GM23338 (cell line): ENCODE data around the gene FBXW2. TPM values are rescaled to one million over a fixed set of nuclear protein-coding genes. Genes with fewer than 3 reads are reported as not detected.

Source experiments
- ATAC-seq: fragments of 200-7000 bp; cut with Tn5 transposase; 3 replicates; pipeline ENCODE4 v1.9.1; 2020
- DNase-seq: peaks from one replicate; pipeline ENCODE4 v3.0.0-alpha.2; 2015; ENCODE audit warnings: low spot score
- H2AFZ ChIP-seq: fragments of 200-600 bp; sonication (generic); 2 replicates; pipeline ENCODE4 v1.8.0; 2016; ENCODE audit warnings: antibody characterized with exemption, mild to moderate bottlenecking, moderate library complexity
- H3F3A ChIP-seq: fragments of 200-600 bp; sonication (generic); replicated peaks from 2 replicates; pipeline ENCODE4 v1.8.0; 2017; ENCODE audit warnings: antibody characterized with exemption, mixed run types, low read depth
- H3K27ac ChIP-seq: fragments of 200-600 bp; sonication (generic); 2 replicates; pipeline ENCODE4 v1.6.1; 2016; ENCODE audit warnings: low read depth
- H3K27me3 ChIP-seq: fragments of 200-600 bp; sonication (generic); 2 replicates; pipeline ENCODE4 v1.8.0; 2016; ENCODE audit warnings: mild to moderate bottlenecking, mixed run types, moderate library complexity; ENCODE audit not compliant: insufficient read depth
- H3K36me3 ChIP-seq: fragments of 200-600 bp; sonication (generic); 2 replicates; pipeline ENCODE4 v1.8.0; 2016; ENCODE audit warnings: mild to moderate bottlenecking; ENCODE audit not compliant: insufficient read depth
- H3K4me1 ChIP-seq: fragments of 200-600 bp; sonication (generic); 2 replicates; pipeline ENCODE4 v1.8.0; 2016; ENCODE audit warnings: mild to moderate bottlenecking, moderate library complexity; ENCODE audit not compliant: insufficient read depth
- H3K4me2 ChIP-seq: fragments of 200-600 bp; sonication (generic); 2 replicates; pipeline ENCODE4 v1.7.1; 2017; ENCODE audit warnings: mixed run types
- H3K4me3 ChIP-seq: fragments of 200-600 bp; sonication (generic); 2 replicates; pipeline ENCODE4 v1.6.1; 2016; ENCODE audit warnings: mixed run types
- H3K79me2 ChIP-seq: fragments of 200-600 bp; sonication (generic); replicated peaks from 2 replicates; pipeline ENCODE4 v1.8.0; 2017; ENCODE audit warnings: mild to moderate bottlenecking; ENCODE audit not compliant: insufficient read depth
- H3K9me2 ChIP-seq: fragments of 200-600 bp; sonication (generic); 2 replicates; pipeline ENCODE4 v1.8.0; 2017; ENCODE audit not compliant: insufficient read depth
- H4K20me1 ChIP-seq: fragments of 200-600 bp; sonication (generic); replicated peaks from 2 replicates; pipeline ENCODE4 v1.8.0; 2017; ENCODE audit warnings: mild to moderate bottlenecking; ENCODE audit not compliant: insufficient read depth
- H3K27ac Mint-ChIP-seq: 2 replicates; pipeline ENCODE4 v1.8.0; 2020; ENCODE audit warnings: inconsistent platforms, mild to moderate bottlenecking, moderate library complexity, mixed read lengths
- H3K27me3 Mint-ChIP-seq: 3 replicates; pipeline ENCODE4 v1.8.0; 2022; ENCODE audit warnings: low read depth, mild to moderate bottlenecking, moderate library complexity, mixed read lengths, inconsistent platforms; ENCODE audit not compliant: insufficient read depth, poor library complexity
- H3K36me3 Mint-ChIP-seq: 3 replicates; pipeline ENCODE4 v1.8.0; 2021; ENCODE audit warnings: low read depth, mild to moderate bottlenecking, inconsistent platforms, moderate library complexity, mixed read lengths
- H3K4me1 Mint-ChIP-seq: 3 replicates; pipeline ENCODE4 v1.8.0; 2020; ENCODE audit warnings: mild to moderate bottlenecking, inconsistent platforms, mixed read lengths
- H3K4me3 Mint-ChIP-seq: 3 replicates; pipeline ENCODE4 v1.8.0; 2021; ENCODE audit warnings: moderate library complexity, mild to moderate bottlenecking, inconsistent platforms, mixed read lengths
- H3K9me3 Mint-ChIP-seq: 3 replicates; pipeline ENCODE4 v1.8.0; 2020; ENCODE audit warnings: moderate library complexity, mild to moderate bottlenecking, inconsistent platforms, mixed read lengths
- CREB1 ChIP-seq: fragments of 250-450 bp; sonication (Bioruptor Pico); IDR thresholded peaks from 2 replicates; pipeline ENCODE4 v1.5.0; 2020; ENCODE audit warnings: low read depth, mild to moderate bottlenecking, moderate library complexity
- EZH2 ChIP-seq: fragments of 200-600 bp; sonication (generic); IDR thresholded peaks from one replicate; pipeline ENCODE4 v1.8.0; 2017; ENCODE audit warnings: antibody characterized with exemption, mild to moderate bottlenecking, low read depth; ENCODE audit not compliant: unreplicated experiment
- EZH2phosphoT487 ChIP-seq: fragments of 200-600 bp; sonication (generic); IDR thresholded peaks from one replicate; pipeline ENCODE4 v1.8.1; 2018; ENCODE audit warnings: antibody characterized with exemption; ENCODE audit not compliant: unreplicated experiment
- POLR2AphosphoS5 ChIP-seq: IDR thresholded peaks from 2 replicates; pipeline ENCODE4 v1.6.1; 2016; ENCODE audit warnings: antibody characterized with exemption, low read depth
- ZNF114 ChIP-seq: fragments of 250-450 bp; sonication (Bioruptor Pico); IDR thresholded peaks from 2 replicates; pipeline ENCODE4 v1.5.0; 2020; ENCODE audit warnings: mild to moderate bottlenecking, moderate library complexity
- polyA plus RNA-seq: library from polyadenylated mRNA; unstranded; fragments of >200 nt; fragmentation: Nextera tagmentation; extraction: Ambion mirVana; gene quantifications from 2 replicates; pipeline ENCODE4 v1.2.1, GENCODE V29; 2016
- total RNA-seq: library from RNA; depleted of rRNA; stranded (reverse); fragments of >200 nt; shearing (Covaris generic); gene quantifications from 2 replicates; pipeline ENCODE4 v1.2.3, GENCODE V29; 2014
- TF ChIP-seq, protein P1 (sequence below): fragments of 250-450 bp; sonication (Bioruptor Pico); IDR thresholded peaks from 2 replicates; pipeline ENCODE4 v1.5.0; 2020; ENCODE audit warnings: mild to moderate bottlenecking, moderate library complexity
- TF ChIP-seq, protein P2 (sequence below), 2 experiments: fragments of 200-600 bp in 1 of 2; sonication (generic) in 1 of 2; conservative IDR thresholded peaks; 2 replicates each; pipeline versions ENCODE4 v1.5.1 to v1.6.1; 2016 to 2017; ENCODE audit warnings: antibody characterized with exemption in 2 of 2, low read depth in 2 of 2, mild to moderate bottlenecking in 2 of 2, moderate library complexity in 1 of 2

Gene FBXW2
- total and polyA plus RNA-seq, 2 experiments from 2014 or later: 10.0 to 55.2 TPM

DNA sequence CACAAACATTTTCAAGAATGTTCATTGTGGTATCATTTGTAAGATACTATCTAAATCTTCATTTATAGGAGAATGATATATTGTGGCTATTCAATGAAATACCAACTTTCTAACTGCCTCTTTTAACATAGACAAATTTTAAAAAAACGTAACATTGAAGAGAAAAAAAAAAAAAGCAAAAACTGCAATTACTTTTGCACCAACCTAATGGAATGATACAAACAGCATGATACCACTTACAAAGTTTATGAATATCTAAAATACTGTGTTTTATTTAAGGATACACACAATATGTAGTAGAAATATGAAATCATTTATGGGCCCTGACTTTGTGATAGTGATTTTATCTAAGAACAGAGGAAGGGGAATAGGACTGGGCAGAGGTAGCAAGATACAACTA is 25.4 kb upstream of the FBXW2 start (continued):
- TF ChIP-seq, protein P1, sequence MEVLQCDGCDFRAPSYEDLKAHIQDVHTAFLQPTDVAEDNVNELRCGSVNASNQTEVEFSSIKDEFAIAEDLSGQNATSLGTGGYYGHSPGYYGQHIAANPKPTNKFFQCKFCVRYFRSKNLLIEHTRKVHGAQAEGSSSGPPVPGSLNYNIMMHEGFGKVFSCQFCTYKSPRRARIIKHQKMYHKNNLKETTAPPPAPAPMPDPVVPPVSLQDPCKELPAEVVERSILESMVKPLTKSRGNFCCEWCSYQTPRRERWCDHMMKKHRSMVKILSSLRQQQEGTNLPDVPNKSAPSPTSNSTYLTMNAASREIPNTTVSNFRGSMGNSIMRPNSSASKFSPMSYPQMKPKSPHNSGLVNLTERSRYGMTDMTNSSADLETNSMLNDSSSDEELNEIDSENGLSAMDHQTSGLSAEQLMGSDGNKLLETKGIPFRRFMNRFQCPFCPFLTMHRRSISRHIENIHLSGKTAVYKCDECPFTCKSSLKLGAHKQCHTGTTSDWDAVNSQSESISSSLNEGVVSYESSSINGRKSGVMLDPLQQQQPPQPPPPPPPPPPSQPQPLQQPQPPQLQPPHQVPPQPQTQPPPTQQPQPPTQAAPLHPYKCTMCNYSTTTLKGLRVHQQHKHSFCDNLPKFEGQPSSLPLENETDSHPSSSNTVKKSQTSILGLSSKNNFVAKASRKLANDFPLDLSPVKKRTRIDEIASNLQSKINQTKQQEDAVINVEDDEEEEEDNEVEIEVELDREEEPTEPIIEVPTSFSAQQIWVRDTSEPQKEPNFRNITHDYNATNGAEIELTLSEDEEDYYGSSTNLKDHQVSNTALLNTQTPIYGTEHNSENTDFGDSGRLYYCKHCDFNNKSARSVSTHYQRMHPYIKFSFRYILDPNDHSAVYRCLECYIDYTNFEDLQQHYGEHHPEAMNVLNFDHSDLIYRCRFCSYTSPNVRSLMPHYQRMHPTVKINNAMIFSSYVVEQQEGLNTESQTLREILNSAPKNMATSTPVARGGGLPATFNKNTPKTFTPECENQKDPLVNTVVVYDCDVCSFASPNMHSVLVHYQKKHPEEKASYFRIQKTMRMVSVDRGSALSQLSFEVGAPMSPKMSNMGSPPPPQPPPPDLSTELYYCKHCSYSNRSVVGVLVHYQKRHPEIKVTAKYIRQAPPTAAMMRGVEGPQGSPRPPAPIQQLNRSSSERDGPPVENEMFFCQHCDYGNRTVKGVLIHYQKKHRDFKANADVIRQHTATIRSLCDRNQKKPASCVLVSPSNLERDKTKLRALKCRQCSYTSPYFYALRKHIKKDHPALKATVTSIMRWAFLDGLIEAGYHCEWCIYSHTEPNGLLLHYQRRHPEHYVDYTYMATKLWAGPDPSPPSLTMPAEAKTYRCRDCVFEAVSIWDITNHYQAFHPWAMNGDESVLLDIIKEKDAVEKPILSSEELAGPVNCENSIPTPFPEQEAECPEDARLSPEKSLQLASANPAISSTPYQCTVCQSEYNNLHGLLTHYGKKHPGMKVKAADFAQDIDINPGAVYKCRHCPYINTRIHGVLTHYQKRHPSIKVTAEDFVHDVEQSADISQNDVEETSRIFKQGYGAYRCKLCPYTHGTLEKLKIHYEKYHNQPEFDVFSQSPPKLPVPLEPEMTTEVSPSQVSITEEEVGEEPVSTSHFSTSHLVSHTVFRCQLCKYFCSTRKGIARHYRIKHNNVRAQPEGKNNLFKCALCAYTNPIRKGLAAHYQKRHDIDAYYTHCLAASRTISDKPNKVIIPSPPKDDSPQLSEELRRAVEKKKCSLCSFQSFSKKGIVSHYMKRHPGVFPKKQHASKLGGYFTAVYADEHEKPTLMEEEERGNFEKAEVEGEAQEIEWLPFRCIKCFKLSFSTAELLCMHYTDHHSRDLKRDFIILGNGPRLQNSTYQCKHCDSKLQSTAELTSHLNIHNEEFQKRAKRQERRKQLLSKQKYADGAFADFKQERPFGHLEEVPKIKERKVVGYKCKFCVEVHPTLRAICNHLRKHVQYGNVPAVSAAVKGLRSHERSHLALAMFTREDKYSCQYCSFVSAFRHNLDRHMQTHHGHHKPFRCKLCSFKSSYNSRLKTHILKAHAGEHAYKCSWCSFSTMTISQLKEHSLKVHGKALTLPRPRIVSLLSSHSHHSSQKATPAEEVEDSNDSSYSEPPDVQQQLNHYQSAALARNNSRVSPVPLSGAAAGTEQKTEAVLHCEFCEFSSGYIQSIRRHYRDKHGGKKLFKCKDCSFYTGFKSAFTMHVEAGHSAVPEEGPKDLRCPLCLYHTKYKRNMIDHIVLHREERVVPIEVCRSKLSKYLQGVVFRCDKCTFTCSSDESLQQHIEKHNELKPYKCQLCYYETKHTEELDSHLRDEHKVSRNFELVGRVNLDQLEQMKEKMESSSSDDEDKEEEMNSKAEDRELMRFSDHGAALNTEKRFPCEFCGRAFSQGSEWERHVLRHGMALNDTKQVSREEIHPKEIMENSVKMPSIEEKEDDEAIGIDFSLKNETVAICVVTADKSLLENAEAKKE (CRISPR knock-in tag): no peak

DNA sequence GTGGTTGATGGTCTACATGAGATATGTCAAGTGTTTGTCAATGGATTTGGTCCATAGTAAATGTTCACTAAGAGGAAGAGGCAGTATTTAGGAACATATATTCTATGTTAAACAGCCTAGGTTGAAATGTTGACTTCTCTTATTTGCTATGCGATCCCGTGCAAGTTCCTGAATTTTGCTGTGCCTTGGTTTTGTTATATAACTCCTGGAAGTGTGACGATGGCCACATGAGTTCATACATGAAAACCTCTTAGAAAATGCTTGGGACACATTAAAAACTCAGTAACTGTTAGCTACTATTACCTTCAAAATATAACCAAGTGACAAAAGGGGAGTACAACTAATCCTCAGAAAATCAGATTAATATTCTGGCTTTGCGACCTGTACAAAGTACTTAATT is 21.9 kb upstream of the FBXW2 start:
- Mint-ChIP-seq H3K4me1 (no peaks in the 10 kb centered on the region), H3K9me3 (no peaks in the 10 kb centered on the region), H3K27me3 (no peaks in the 10 kb centered on the region), H3K4me3 (no peak overlapping the region), H3K36me3 (peaks cover 34% of the 10 kb centered on the region), H3K27ac (no peak overlapping the region)
- H3K79me2 ChIP-seq: no peaks in the 10 kb centered on the region
- ATAC-seq (no peak), DNase-seq (no peak)
- H3K36me3 ChIP-seq: peaks cover 21% of the 10 kb centered on the region
- H3K27me3 ChIP-seq: no peaks in the 10 kb centered on the region
- H3K4me2 ChIP-seq: no peak overlapping the region
- no peaks in the 10 kb centered on the region for H3K9me2 ChIP-seq
- H2AFZ ChIP-seq: no peak overlapping the region
- H3K4me1 ChIP-seq: no peaks in the 10 kb centered on the region
- no peaks in the 10 kb centered on the region for H3F3A ChIP-seq
- H3K4me3 ChIP-seq: no peak overlapping the region
- no peaks in the 10 kb centered on the region; the same call in 1 of the 2 replicates for H4K20me1 ChIP-seq
- H3K27ac ChIP-seq: no peak overlapping the region
- TF ChIP-seq, protein P2, sequence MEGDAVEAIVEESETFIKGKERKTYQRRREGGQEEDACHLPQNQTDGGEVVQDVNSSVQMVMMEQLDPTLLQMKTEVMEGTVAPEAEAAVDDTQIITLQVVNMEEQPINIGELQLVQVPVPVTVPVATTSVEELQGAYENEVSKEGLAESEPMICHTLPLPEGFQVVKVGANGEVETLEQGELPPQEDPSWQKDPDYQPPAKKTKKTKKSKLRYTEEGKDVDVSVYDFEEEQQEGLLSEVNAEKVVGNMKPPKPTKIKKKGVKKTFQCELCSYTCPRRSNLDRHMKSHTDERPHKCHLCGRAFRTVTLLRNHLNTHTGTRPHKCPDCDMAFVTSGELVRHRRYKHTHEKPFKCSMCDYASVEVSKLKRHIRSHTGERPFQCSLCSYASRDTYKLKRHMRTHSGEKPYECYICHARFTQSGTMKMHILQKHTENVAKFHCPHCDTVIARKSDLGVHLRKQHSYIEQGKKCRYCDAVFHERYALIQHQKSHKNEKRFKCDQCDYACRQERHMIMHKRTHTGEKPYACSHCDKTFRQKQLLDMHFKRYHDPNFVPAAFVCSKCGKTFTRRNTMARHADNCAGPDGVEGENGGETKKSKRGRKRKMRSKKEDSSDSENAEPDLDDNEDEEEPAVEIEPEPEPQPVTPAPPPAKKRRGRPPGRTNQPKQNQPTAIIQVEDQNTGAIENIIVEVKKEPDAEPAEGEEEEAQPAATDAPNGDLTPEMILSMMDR (conservative IDR thresholded peaks at IDR 0.05; ENCODE audit: low read depth in 2 of 2): no peak
- TF ChIP-seq, protein P1 (CRISPR knock-in tag): no peak
- TF ChIP-seq ZNF114 (CRISPR knock-in tag): no peak
- TF ChIP-seq EZH2phosphoT487: no peak
- TF ChIP-seq POLR2AphosphoS5: no peak
- no peak for TF ChIP-seq EZH2
- no peak for TF ChIP-seq CREB1 (CRISPR knock-in tag)
